GM19238 (cell line): Measurements from ENCODE around the gene UNC45A.
A peak's percentile ranks its signal among the peaks of the same experiment; 100 is the strongest.

Experiments used
- DNase-seq: peaks from one replicate; pipeline ENCODE4 v3.0.0; 2011; ENCODE audit warnings: low spot score; ENCODE audit not compliant: insufficient read length

The UNC45A gene

GRCh38 chr15:90946538-90946937, 11.5 kb downstream of the UNC45A start:
- no peak for DNase-seq

- no peak for DNase-seq
These were observed 12.0 kb downstream of the UNC45A start for GRCh38 chr15:90946941-90947576.

- DNase-seq, result no peak
These were observed 12.7 kb downstream of the UNC45A start for GRCh38 chr15:90947577-90948357.

- DNase-seq, result no peak
These were observed 13.4 kb downstream of the UNC45A start for GRCh38 chr15:90948506-90948905.

- DNase-seq, result no peak
These were observed 15.0 kb downstream of the UNC45A start for GRCh38 chr15:90949979-90950675.

- DNase-seq, result no peak
These were observed 15.6 kb downstream of the UNC45A start for GRCh38 chr15:90950676-90951075.

- DNase-seq, result no peak
These were observed 18.0 kb downstream of the UNC45A start for GRCh38 chr15:90952901-90953677.

GRCh38 chr15:90953947-90954711, 19.0 kb downstream of the UNC45A start:
- DNase-seq, result no peak

- peak; percentile 99 for DNase-seq
These were observed 19.9 kb downstream of the UNC45A start, which contains the start of gene RCCD1 for GRCh38 chr15:90954712-90955623. RCCD1 (plus strand) TSS chr15:90954884; CDS start chr15:90956735, 1,851 bp downstream.

GRCh38 chr15:90955624-90956273, 20.7 kb downstream of the UNC45A start:
- DNase-seq, result no peak

- peak; percentile 85 for DNase-seq
These were observed 21.4 kb downstream of the UNC45A start for GRCh38 chr15:90956274-90957030.

GRCh38 chr15:90957031-90957790, 22.1 kb downstream of the UNC45A start:
- DNase-seq, result no peak

GRCh38 chr15:90957791-90958190, 22.7 kb downstream of the UNC45A start:
- no peak for DNase-seq

- no peak for DNase-seq
These were observed 24.0 kb downstream of the UNC45A start for GRCh38 chr15:90959028-90959595.

GRCh38 chr15:90959894-90960293, 24.8 kb downstream of the UNC45A start:
- no peak for DNase-seq

- no peak for DNase-seq
These were observed 25.4 kb downstream of the UNC45A start for GRCh38 chr15:90960298-90961091.
